CD4-positive, alpha-beta T cell treated with Interleukin-15 for 4 hours (primary cell): ENCODE data around the gene ERF.

Experiments
- DNase-seq: peaks from one replicate; pipeline ENCODE4 v3.0.0-alpha.2; 2020; ENCODE audit warnings: low spot score

ERF gene

GRCh38 chr19:42287017-42287826 is 32.3 kb upstream of the ERF start:
- no peak for DNase-seq

- DNase-seq = no peak
These were observed 31.6 kb upstream of the ERF start for GRCh38 chr19:42286349-42287016.

- no peak for DNase-seq
These were observed 31.0 kb upstream of the ERF start for GRCh38 chr19:42285988-42286348.

- no peak for DNase-seq
These were observed 30.6 kb upstream of the ERF start for GRCh38 chr19:42285541-42285941.

- no peak for DNase-seq
These were observed 29.8 kb upstream of the ERF start for GRCh38 chr19:42284591-42285341.

- DNase-seq = peak; percentile 86
These were observed 29.2 kb upstream of the ERF start for GRCh38 chr19:42284066-42284501.

GRCh38 chr19:42283188-42284065 is 28.5 kb upstream of the ERF start:
- peak; percentile 97 for DNase-seq

- DNase-seq = no peak
These were observed 27.9 kb upstream of the ERF start for GRCh38 chr19:42282819-42283187.

GRCh38 chr19:42281827-42282762 is 27.2 kb upstream of the ERF start:
- DNase-seq = no peak

GRCh38 chr19:42281146-42281826 is 26.4 kb upstream of the ERF start:
- DNase-seq = no peak

- no peak for DNase-seq
These were observed 25.9 kb upstream of the ERF start for GRCh38 chr19:42280815-42281145.

GRCh38 chr19:42279902-42280814 is 25.2 kb upstream of the ERF start:
- DNase-seq = peak; percentile 91

GRCh38 chr19:42279155-42279901 is 24.4 kb upstream of the ERF start:
- DNase-seq = no peak

GRCh38 chr19:42278452-42279154 is 23.7 kb upstream of the ERF start:
- DNase-seq = no peak

- DNase-seq = no peak
These were observed 23.0 kb upstream of the ERF start for GRCh38 chr19:42277821-42278451.

- DNase-seq = no peak
These were observed 21.9 kb upstream of the ERF start for GRCh38 chr19:42276821-42277220.

- no peak for DNase-seq
These were observed 21.4 kb upstream of the ERF start for GRCh38 chr19:42276284-42276683.
